Measurements from ENCODE around the gene RAB19.
"Not testable (repeated sequence)": the region's sequence is repeated elsewhere in the genome, so short reads cannot be mapped to it uniquely, and the experiment has no call there.

RAB19 gene

GRCh38 chr7:140390466-140391190 is 13.2 kb upstream of the RAB19 start:
- peaks cover 0 to 1% of the 10 kb centered on the region in 2 donors for H3K36me3 Mint-ChIP-seq
- peak; percentile 64 for DNase-seq
- H3K9me3 Mint-ChIP-seq, result no peaks in the 10 kb centered on the region
- ATAC-seq (replicated peaks), result peak; percentile 81 to 87
- no peak overlapping the region for H3K27ac Mint-ChIP-seq
- H3K27me3 Mint-ChIP-seq, result no peaks in the 10 kb centered on the region
- no peak overlapping the region for H3K4me3 Mint-ChIP-seq
- peaks cover under 1 to 6% of the 10 kb centered on the region in 2 donors for H3K4me1 Mint-ChIP-seq

GRCh38 chr7:140391634-140392033 is 12.2 kb upstream of the RAB19 start:
- Mint-ChIP-seq H3K27ac (no peak overlapping the region), H3K27me3 (no peaks in the 10 kb centered on the region), H3K9me3 (no peaks in the 10 kb centered on the region), H3K4me1 (peaks cover 8 to 11% of the 10 kb centered on the region in 2 donors), H3K4me3 (no peak overlapping the region), H3K36me3 (peaks cover 4 to 7% of the 10 kb centered on the region in 2 donors)
- DNase-seq (no peak), ATAC-seq (replicated peaks) (no peak)

- Mint-ChIP-seq H3K27ac (no peak overlapping the region), H3K4me1 (peaks cover 12 to 20% of the 10 kb centered on the region in 2 donors), H3K27me3 (no peaks in the 10 kb centered on the region), H3K36me3 (peaks cover 4 to 7% of the 10 kb centered on the region in 2 donors), H3K4me3 (no peak overlapping the region), H3K9me3 (no peaks in the 10 kb centered on the region)
- ATAC-seq (replicated peaks) (no peak), DNase-seq (no peak)
These were observed 10.0 kb upstream of the RAB19 start for GRCh38 chr7:140393756-140394306.

DNA sequence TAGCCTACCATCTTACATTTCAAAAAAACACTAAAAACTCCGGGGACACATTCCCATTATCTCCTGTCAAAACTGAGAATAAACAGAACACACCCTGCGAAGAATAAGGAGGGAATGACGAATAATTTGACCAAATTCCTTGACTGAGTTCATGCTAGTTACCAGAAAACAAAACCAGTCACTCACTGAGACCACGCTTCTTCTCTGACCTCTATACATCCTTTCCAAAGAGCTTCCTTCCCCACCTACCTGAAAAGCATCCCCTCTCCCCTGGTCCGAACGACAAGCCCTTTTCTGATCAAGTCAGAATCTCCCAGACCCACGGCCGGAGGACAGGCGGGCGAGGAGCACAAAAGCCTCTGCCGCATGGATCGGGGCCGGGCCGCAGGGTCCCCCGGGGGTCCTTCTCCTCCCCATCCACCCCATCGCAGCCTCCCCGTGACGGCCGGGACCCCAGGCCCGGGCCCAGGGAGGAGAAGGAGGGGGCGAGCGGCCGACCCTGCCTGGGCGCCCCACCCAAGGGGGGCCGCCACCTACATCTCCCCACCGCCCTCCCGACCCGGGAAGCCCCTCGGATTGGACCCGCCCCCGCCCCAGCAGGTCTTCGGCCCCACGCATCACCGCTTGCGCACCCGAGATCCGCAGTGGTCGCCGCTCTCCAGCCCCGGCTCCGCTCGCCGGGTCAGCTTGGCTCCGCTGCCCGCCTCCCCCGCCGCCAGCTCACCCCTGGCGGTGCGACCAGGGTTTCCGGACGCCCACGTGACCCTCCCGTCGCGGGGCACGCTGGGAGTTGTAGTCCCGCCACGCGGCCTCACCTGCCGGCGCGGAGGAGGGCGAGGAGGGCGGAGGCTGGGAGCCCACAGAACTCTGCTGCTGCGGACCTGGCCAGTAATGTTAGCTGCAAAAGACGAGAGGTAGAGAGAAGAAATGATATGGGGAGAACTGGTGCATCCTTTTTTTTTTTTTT is 5.8 kb upstream of the RAB19 start, which contains the start of gene SLC37A3:
Gene SLC37A3, minus strand, starts transcription at position 747 of the 967 bp plus-strand sequence. CDS start 16,004 bp downstream, outside the sequence.
- peaks cover 6 to 28% of the 10 kb centered on the region in 2 donors for H3K4me1 Mint-ChIP-seq
- peaks cover 4 to 7% of the 10 kb centered on the region in 2 donors for H3K36me3 Mint-ChIP-seq
- no peaks in the 10 kb centered on the region for H3K9me3 Mint-ChIP-seq
- ATAC-seq (replicated peaks), result peak; percentile 97 to 99
- H3K4me3 Mint-ChIP-seq, result peak within 1 kb of the TSS; percentile 93 to 94
- H3K27ac Mint-ChIP-seq, result peak within 1 kb of the TSS; percentile 90
- DNase-seq, result peak; percentile 79
- H3K27me3 Mint-ChIP-seq, result no peaks in the 10 kb centered on the region

- Mint-ChIP-seq H3K36me3 (peaks cover 4 to 7% of the 10 kb centered on the region in 2 donors), H3K4me3 (peak overlapping the region in 1 of 2 donors; percentile 93), H3K27me3 (no peaks in the 10 kb centered on the region), H3K27ac (no peak overlapping the region), H3K9me3 (no peaks in the 10 kb centered on the region), H3K4me1 (peaks cover 10 to 33% of the 10 kb centered on the region in 2 donors)
- DNase-seq, result no peak
- ATAC-seq (replicated peaks), result no peak
These were observed 5.0 kb upstream of the RAB19 start for GRCh38 chr7:140398821-140399220.

- Mint-ChIP-seq H3K27ac (no peak overlapping the region), H3K4me3 (no peak overlapping the region), H3K27me3 (no peaks in the 10 kb centered on the region), H3K36me3 (peaks cover 4 to 14% of the 10 kb centered on the region in 2 donors), H3K4me1 (peaks cover 20 to 43% of the 10 kb centered on the region in 2 donors), H3K9me3 (peaks cover 0 to 6% of the 10 kb centered on the region in 2 donors)
- ATAC-seq (replicated peaks), result no peak
- no peak for DNase-seq
These were observed 3.5 kb upstream of the RAB19 start for GRCh38 chr7:140400381-140400780.

GRCh38 chr7:140402178-140402835 is 1.6 kb upstream of the RAB19 start:
- Mint-ChIP-seq H3K27me3 (no peaks in the 10 kb centered on the region), H3K4me3 (no peak overlapping the region), H3K9me3 (peaks cover 0 to 6% of the 10 kb centered on the region in 2 donors), H3K36me3 (peaks cover 0 to 10% of the 10 kb centered on the region in 2 donors), H3K27ac (no peak overlapping the region), H3K4me1 (peaks cover 15 to 34% of the 10 kb centered on the region in 2 donors)
- DNase-seq, result no peak
- ATAC-seq (replicated peaks), result no peak

DNA sequence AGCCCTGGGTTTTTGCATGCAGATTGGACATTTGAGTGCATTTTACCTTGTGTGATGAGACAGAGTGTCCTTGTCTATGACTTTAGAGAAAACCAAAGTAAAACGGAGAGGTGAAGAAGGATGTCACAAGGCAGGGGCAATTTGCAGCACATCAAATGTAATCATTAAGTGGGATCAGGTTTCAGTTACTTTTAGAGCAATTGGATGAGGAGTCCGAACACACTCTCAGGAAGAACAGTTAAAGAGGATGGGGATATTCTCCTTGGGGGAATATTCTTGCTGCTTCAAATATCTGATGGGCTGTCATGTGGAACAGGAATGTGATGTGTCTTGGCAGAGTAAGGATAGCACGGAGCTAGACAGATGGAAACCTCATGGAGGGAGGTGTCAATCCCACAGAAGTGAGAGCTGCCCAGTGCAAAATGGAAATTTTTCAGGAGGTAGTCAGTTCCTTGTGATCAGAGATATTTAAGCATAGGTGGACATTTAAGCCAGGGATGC is 757 bp downstream of the RAB19 start:
- ATAC-seq (replicated peaks) (no peak), DNase-seq (no peak)
- peaks cover 13 to 23% of the 10 kb centered on the region in 2 donors for H3K4me1 Mint-ChIP-seq
- peaks cover 4 to 13% of the 10 kb centered on the region in 2 donors for H3K36me3 Mint-ChIP-seq
- H3K27ac Mint-ChIP-seq, result peak overlapping the region; percentile 97
- H3K9me3 Mint-ChIP-seq, result peaks cover 0 to 6% of the 10 kb centered on the region in 2 donors
- H3K4me3 Mint-ChIP-seq, result peak overlapping the region; percentile 97 to 98
- H3K27me3 Mint-ChIP-seq, result no peaks in the 10 kb centered on the region

DNA sequence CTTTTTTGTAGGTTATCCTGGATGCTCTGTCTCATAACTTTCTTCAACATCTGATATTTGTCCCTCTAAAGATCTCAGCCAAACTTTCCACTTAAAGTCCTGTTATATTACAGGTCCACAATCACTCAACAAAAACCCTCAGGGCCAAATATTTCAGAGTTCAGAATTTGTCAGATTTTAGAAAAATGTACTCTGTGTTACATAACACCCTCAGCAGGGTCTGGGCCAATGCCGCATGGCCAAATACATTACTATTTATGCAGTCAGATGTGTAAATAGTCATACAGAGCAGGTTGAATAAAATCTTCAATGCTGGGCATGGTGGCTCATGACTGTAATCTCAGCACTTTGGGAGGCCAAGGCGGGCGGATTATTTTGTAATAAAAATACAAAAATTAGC is 11.5 kb downstream of the RAB19 start:
- Mint-ChIP-seq H3K4me3 (no peak overlapping the region), H3K27ac (no peak overlapping the region), H3K4me1 (peaks cover 0 to 9% of the 10 kb centered on the region in 2 donors), H3K36me3 (peaks cover 7 to 8% of the 10 kb centered on the region in 2 donors), H3K27me3 (no peaks in the 10 kb centered on the region), H3K9me3 (no peaks in the 10 kb centered on the region)
- DNase-seq (no peak), ATAC-seq (replicated peaks) (no peak)

GRCh38 chr7:140415816-140416215 is 12.0 kb downstream of the RAB19 start:
- H3K27me3 Mint-ChIP-seq; H3K4me3 Mint-ChIP-seq; DNase-seq; H3K4me1 Mint-ChIP-seq; H3K9me3 Mint-ChIP-seq; H3K36me3 Mint-ChIP-seq; ATAC-seq (replicated peaks); H3K27ac Mint-ChIP-seq: not testable (repeated sequence)

GRCh38 chr7:140416560-140416959 is 12.7 kb downstream of the RAB19 start:
- no peak overlapping the region for H3K27ac Mint-ChIP-seq
- ATAC-seq (replicated peaks), result no peak
- H3K27me3 Mint-ChIP-seq, result no peaks in the 10 kb centered on the region
- DNase-seq, result no peak
- peaks cover 7 to 8% of the 10 kb centered on the region in 2 donors for H3K36me3 Mint-ChIP-seq
- H3K9me3 Mint-ChIP-seq, result no peaks in the 10 kb centered on the region
- no peak overlapping the region for H3K4me3 Mint-ChIP-seq
- H3K4me1 Mint-ChIP-seq, result peaks cover 0 to 9% of the 10 kb centered on the region in 2 donors

DNA sequence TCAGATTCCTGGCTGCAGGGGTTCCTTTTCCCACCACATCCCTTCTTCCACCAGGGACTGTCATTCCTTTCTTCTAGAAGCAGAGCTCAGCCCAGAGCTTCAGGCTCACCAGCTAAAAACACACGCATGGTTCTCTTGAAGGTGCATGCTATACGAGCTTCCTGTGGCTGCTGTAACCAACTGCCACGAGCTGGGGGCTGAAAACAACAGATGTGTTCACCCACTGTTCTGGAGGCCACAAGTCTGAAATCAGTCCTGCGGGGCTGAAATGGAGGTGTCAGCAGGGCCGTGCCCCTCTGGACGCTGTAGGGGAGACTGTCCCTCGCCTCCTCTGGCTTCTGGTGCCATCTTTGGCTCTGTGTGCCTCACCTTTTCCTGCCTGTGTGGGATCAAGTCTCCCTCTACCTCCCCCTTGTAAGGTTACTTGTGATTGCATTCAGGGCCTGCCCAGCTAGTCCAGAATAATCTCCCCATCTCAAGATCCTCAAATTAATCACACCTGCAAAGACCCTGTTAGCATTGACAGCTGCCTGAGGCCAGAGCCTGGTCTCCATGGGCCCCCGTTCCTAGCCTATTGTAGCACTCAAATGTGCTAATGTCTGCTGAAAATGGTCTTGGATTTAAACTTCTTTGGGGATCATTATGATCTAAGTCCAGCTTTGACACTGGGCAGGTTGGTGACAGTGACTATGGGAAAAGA is 13.7 kb downstream of the RAB19 start:
- DNase-seq (no peak), ATAC-seq (replicated peaks) (peak in 1 of 2 donors; percentile 56)
- H3K36me3 Mint-ChIP-seq, result peaks cover 2 to 8% of the 10 kb centered on the region in 2 donors
- no peak overlapping the region for H3K27ac Mint-ChIP-seq
- peaks cover 0 to 9% of the 10 kb centered on the region in 2 donors for H3K4me1 Mint-ChIP-seq
- no peak overlapping the region for H3K4me3 Mint-ChIP-seq
- no peaks in the 10 kb centered on the region for H3K27me3 Mint-ChIP-seq
- H3K9me3 Mint-ChIP-seq, result no peaks in the 10 kb centered on the region

DNA sequence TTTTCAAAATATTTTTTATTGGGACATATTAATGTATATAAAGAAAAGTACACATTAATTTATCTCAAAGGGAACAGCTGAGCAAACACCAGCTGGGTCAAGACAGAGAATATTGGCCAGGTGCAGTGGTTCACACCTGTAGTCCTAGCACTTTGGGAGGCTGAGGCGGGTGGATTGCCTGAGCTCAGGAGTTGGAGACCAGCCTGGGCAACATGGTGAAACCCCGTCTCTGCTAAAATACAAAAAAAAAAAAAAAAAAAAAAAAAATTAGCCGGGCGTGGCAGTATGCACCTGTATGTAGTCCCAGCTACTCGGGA is 14.3 kb downstream of the RAB19 start:
- not testable (repeated sequence) for H3K27ac Mint-ChIP-seq; H3K9me3 Mint-ChIP-seq; H3K27me3 Mint-ChIP-seq; H3K4me1 Mint-ChIP-seq; DNase-seq; H3K36me3 Mint-ChIP-seq; ATAC-seq (replicated peaks); H3K4me3 Mint-ChIP-seq
